Vagina (tissue), 2 donors: ENCODE measurements around the gene SQSTM1.

Source experiments
- POLR2AphosphoS5 ChIP-seq, 2 donors: sonication (generic); formaldehyde crosslinking; IDR thresholded peaks; one replicate each; pipeline ENCODE4 v1.9.0; 2017; ENCODE audit warnings: antibody characterized with exemption in 2 of 2, mild to moderate bottlenecking in 2 of 2, low read depth in 1 of 2; ENCODE audit not compliant: insufficient read depth in 1 of 2
- TF ChIP-seq, protein P1 (sequence below), 3 experiments: fragments of 450-650 bp in 2 of 3; fragments of 200-600 bp in 1 of 3; sonication (generic) in 1 of 3; IDR thresholded peaks; one replicate each; pipeline ENCODE4 v1.5.1; 2017 to 2019; ENCODE audit warnings: antibody characterized with exemption in 3 of 3, mild to moderate bottlenecking in 2 of 3, moderate library complexity in 2 of 3

DNA sequence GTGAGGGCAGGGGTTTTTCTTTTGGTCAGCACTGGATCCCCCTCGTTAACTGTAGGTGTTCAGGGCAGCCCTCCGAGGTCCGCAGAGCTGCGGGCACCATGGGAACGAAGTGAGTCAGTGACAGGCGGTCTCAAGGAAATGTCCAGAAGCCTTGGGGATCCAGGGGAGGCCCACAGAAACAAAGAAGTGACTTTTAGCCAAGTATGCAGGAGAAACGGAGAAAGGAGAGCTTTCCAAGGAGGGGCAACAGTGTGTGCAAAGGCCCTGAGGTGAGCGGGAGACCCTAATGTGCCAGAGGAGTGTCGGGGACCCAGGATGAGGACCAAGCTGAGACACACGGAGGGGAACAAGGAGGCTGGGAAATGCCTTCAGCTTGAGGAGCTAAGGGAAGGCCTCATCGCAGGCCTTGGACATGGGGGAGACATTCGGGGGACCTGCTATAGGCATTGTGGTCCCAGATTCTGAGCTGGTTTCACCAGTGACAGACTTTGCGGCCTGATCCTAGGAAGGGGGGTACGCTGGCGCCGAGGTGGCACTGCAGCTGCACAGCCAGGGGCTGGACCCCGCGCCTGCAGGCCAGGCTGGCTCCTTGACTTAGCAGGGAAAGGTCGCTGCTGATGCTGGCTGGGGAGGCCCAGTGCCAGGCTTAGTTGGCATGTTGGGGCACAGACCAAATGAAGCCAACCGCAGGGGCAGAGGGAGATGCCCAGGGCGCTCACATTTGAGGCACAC lies 23.7 kb upstream of the SQSTM1 start:
- no peak for TF ChIP-seq POLR2AphosphoS5 (IDR thresholded peaks at IDR 0.05; ENCODE audit: insufficient read depth in 1 of 2, low read depth in 1 of 2)
- TF ChIP-seq, protein P1, sequence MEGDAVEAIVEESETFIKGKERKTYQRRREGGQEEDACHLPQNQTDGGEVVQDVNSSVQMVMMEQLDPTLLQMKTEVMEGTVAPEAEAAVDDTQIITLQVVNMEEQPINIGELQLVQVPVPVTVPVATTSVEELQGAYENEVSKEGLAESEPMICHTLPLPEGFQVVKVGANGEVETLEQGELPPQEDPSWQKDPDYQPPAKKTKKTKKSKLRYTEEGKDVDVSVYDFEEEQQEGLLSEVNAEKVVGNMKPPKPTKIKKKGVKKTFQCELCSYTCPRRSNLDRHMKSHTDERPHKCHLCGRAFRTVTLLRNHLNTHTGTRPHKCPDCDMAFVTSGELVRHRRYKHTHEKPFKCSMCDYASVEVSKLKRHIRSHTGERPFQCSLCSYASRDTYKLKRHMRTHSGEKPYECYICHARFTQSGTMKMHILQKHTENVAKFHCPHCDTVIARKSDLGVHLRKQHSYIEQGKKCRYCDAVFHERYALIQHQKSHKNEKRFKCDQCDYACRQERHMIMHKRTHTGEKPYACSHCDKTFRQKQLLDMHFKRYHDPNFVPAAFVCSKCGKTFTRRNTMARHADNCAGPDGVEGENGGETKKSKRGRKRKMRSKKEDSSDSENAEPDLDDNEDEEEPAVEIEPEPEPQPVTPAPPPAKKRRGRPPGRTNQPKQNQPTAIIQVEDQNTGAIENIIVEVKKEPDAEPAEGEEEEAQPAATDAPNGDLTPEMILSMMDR (IDR thresholded peaks at IDR 0.05), result no peak
